Measurements from ENCODE around the gene DTYMK. TPM values are rescaled to one million over a fixed set of nuclear protein-coding genes. Genes with fewer than 3 reads are reported as not detected.
"Not testable (repeated sequence)": the region's sequence is repeated elsewhere in the genome, so short reads cannot be mapped to it uniquely, and the experiment has no call there.

The DTYMK gene, protein sequence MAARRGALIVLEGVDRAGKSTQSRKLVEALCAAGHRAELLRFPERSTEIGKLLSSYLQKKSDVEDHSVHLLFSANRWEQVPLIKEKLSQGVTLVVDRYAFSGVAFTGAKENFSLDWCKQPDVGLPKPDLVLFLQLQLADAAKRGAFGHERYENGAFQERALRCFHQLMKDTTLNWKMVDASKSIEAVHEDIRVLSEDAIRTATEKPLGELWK
- total RNA-seq (2014; rRNA removed; shearing (Covaris generic)), result 52.0 and 57.9 TPM in 2 replicates

- peak; percentile 96 for DNase-seq (ENCODE audit: low spot score)
- in situ Hi-C loops (cut with HindIII; ENCODE audit: low sequenced_read_pairs), result no loop called here
These were observed at the start of gene DTYMK for GRCh38 chr2:241686650-241687425. TSS of gene DTYMK (minus strand) at chr2:241686815. CDS start at chr2:241686783, 32 bp downstream.

- in situ Hi-C loops (cut with HindIII; ENCODE audit: low sequenced_read_pairs), result no loop called here
- no peak for DNase-seq (ENCODE audit: low spot score)
These were observed 49.5 kb upstream of the DTYMK start for GRCh38 chr2:241736111-241736510.

GRCh38 chr2:241734467-241735208, 48.0 kb upstream of the DTYMK start, which contains the start of gene D2HGDH:
TSS of gene D2HGDH (plus strand) at chr2:241734630. CDS start at chr2:241735225, 595 bp downstream.
- peak; percentile 90 for DNase-seq (ENCODE audit: low spot score)
- in situ Hi-C loops (cut with HindIII; ENCODE audit: low sequenced_read_pairs), result no loop called here

GRCh38 chr2:241734208-241734466, 47.5 kb upstream of the DTYMK start:
- in situ Hi-C loops (cut with HindIII; ENCODE audit: low sequenced_read_pairs), result no loop called here
- DNase-seq (ENCODE audit: low spot score), result no peak

DNA sequence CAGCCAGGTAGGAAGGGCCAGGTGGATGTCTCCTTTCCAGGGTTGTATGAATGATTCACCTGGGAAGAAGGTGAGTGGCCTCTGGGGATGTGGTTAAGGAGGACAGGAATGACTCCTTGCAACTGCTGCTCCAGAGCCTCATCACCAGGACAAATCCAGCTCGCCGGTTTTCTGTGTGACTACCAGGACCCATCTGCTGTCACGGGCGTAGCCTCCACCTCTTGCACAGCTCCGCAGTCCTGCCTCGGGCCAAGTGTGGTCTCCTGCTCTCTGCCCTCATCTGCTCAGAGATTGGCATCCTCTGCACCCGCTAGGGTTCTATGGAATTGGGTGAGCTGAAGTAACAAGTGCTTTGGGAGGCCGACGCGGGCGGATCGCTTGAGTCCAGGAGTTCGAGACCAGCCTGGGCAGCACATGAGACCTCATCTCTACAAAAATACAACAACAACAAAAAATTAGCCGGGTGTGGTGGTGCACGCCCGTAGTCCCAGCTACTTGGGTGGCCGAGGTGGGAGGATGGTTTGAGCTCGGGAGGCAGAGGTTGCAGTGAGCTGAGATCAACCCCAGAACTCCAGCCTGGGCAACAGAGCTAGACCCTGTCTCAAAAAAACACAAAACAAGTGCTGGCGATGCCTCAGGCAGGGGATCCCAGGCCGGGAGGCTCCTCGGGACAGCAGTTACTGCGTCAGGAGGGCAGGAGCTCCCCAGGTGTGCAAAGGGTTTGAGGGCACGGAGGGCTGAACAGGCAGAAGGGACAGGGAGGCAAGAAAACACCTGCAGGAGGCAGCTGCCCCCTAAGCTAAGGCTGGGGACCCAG, 47.0 kb upstream of the DTYMK start:
- DNase-seq (ENCODE audit: low spot score), result peak; percentile 10
- in situ Hi-C loops (cut with HindIII; ENCODE audit: low sequenced_read_pairs), result no loop called here

DNA sequence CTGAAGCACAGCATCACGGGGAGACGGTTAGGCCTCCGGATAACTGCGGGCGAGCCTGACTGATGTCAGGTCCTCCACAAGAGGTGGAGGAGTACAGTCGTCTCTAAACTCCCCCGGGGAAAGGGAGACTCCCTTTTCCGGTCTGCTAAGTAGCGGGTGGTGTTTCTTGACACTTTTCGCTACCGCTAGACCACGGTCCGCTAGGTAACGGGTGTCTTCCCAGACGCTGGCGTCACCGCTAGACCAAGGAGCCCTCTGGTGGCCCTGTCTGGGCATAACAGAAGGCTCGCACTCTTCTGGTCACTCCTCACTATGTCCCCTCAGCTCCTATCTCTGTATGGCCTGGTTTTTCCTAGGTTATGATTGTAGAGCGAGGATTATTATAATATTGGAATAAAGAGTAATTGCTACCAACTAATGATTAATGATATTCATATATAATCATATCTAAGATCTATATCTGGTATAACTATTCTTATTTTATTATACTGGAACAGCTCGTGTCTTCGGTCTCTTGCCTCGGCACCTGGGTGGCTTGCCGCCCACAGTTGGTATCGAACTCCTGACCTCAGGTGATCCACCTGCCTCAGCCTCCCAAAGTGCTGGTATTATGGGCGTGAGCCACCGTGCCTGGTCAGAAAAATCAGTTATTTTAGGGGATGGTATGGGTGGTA, 46.0 kb upstream of the DTYMK start:
- in situ Hi-C loops (cut with HindIII; ENCODE audit: low sequenced_read_pairs), result not testable (repeated sequence)

DNA sequence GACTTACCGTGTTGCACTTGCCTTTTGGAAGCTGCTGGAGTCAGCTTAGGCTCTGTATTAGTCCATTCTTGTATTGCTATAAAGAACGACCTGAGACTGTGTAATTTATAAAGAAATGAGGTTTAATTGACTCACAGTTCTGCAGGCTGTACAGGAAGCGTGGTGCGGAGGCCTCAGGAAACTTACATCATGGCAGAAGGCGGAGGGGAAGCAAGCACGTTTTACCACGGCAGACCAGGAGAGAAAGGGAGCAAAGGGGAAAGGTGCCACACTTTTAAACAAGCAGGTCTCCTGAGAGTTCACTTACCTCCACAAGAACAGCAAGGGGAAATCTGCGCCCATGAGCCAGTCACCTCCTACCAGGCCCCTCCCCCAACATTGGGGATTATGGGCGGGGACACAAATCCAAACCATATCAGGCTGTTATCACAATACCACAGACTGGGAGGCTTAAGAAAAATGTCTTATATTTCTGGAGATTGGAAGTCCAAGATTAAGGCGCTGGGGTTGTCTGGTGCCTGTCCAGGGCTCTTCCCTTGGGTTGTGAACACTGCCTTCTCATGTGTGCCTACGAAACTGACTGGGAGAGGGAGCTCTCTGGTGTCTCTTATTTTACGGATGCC, 44.2 kb upstream of the DTYMK start:
- DNase-seq (ENCODE audit: low spot score), result no peak
- in situ Hi-C loops (cut with HindIII; ENCODE audit: low sequenced_read_pairs), result no loop called here

More for the DNA sequence above, 46.0 kb upstream of the DTYMK start:
- peak; percentile 74 for DNase-seq (ENCODE audit: low spot score)

DNA sequence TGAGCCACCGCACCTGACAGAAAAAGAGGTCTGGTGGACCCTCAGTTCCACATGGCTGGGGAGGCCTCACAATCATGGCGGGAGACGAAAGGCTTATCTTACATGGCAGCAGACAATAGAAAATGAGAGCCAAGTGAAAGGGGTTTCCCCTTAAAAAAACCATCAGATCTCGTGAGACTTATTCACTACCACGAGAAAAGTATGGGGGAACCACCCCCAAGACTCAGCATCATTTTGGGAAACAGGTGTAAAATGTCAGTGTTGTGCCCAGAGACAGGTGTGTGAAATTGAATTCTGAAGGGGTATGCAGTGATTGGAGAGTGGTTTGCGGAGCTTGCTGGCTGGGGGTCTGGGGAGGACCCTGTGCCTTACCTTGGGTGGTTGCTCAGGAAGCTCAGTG, 43.3 kb upstream of the DTYMK start:
- in situ Hi-C loops (cut with HindIII; ENCODE audit: low sequenced_read_pairs), result no loop called here
- no peak for DNase-seq (ENCODE audit: low spot score)

DNA sequence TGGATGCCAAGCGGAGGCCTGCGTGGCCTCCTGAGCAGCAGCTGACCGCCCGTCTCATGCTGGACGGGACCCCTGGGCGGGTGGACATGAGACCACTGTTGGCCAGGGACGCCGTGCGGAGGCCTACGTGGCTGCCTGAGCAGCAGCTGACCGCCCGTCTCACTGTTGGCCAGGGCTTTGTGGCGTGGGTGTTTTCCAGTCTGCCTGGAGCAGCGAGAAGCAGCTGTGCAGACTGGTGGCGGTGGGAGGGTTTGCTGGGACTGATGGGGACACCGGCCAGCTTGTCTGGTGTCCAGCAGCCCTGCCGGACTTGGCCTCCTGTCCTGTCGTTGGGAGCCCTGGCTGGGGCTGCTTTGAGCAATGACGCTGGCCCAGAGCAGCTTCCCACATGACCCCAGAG, 42.0 kb upstream of the DTYMK start:
- in situ Hi-C loops (cut with HindIII; ENCODE audit: low sequenced_read_pairs), result no loop called here
- peak; percentile 4 for DNase-seq (ENCODE audit: low spot score)

DNA sequence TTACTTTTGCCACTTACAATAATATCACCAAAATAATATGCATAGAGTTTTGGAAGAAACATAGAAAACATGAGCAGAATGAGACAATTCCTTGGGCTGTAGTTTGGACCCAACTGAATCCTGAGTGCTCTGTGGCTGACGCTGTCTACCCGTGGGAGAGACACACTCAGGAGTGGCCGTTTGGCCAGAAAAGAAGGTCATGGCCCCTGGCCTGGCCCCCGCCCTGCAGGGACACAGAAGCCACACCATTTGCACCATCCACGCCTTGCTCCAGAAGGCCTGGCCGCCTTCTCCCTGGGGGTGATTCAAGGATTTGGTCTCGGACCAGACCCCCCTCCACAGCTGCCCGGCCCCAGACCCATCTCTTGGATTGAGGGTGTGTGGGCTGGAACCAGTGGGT, 41.4 kb upstream of the DTYMK start:
- in situ Hi-C loops (cut with HindIII; ENCODE audit: low sequenced_read_pairs), result no loop called here
- DNase-seq (ENCODE audit: low spot score), result no peak

DNA sequence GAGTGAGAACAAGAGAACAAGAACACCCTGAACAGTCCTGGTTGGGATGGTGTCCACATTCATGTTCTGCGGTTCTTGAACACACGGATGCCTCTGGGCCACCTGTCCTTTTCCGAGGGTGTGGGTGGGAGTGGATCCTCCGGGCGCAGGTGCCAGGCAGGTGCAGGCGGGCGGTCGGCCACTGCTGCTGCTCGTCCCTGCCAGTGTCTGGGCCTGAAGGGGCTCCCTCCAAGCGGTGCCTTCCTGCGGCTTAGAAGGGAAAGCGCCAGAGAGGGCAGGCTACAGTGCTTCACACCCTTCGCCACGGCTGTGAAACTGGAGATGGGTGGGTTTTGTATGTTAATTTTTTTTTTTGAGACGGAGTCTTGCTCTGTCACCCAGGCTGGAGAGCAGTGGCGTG, 39.8 kb upstream of the DTYMK start:
- DNase-seq (ENCODE audit: low spot score), result no peak
- in situ Hi-C loops (cut with HindIII; ENCODE audit: low sequenced_read_pairs), result no loop called here

DNA sequence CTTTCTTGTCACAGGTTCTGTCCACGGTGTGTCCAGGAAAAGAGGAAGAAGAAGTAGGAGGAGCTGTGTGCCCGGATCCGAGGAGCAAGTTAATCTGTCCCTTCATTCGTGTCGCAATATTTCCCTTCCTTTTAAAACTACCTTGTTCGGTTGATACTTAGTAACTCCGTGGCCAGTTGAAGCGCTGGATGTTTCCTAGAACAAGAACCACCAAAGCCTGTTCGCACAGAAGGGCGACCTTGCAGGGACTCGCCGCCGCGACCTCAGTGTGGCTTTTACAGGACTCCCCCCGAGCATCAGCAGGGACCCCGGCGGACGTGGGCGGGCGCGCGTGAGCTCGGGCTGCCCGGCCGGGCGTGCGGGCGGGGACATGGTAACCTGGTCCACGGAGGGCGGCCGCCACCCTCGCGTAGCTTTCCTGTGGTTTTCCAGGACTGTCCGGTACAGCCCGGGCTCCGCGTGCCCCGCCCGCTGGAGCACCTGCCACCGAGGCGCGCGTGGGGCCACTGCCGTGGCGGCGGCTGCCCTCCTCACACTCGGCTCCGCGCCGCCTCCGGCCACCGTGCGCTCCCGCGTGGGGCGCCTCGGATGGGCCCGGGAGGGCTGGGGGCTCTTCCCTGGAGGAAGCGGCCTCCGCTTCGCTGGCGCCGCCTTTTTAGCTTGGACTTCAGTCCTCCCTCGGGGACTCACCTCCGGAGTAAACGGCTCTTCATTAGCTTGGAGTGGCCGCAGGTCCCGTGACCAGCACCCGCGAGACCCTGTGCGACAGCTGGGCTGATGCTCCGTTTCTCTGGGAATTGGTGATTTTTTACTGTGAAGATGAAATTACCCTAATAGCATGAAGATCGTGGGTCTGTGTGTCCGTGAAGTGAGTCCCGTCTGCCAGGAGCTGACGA, 38.6 kb upstream of the DTYMK start:
- in situ Hi-C loops (cut with HindIII; ENCODE audit: low sequenced_read_pairs), result no loop called here
- DNase-seq (ENCODE audit: low spot score), result no peak

DNA sequence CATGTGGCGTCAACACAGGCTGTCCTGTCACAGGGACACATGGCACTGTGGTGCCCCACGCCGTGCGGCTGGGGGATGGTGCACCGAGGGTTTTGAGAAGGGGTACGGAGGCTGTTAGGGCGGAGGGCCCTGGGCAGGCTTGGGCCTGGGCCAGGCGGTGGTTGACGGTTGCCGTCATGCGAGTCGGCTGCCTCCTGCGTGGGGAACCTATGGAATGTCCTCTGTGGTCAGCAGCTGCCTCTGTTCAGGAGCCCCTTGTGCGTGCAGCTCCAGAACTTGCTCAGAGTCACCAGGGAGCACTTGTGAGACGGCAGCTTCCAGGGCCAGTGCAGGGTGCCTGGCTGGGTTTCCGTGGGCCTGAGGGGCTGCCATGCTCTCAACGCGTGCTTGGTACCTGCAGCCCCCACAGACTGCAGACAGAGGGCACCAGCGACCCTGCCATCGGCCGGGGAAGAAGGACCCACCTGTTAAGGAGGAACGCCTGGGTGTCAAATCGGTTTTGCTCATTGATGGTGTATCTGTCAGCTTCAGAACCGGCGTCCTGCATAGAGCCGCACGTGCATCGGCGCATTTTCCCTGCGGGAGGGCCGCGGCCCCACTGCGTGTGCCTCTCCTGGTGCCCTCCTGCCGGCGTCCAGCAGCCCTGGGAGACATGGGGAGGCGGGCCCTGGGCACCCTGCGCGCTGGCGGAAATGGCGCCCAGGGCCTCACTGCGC, 37.8 kb upstream of the DTYMK start:
- in situ Hi-C loops (cut with HindIII; ENCODE audit: low sequenced_read_pairs), result no loop called here
- DNase-seq (ENCODE audit: low spot score), result no peak

DNA sequence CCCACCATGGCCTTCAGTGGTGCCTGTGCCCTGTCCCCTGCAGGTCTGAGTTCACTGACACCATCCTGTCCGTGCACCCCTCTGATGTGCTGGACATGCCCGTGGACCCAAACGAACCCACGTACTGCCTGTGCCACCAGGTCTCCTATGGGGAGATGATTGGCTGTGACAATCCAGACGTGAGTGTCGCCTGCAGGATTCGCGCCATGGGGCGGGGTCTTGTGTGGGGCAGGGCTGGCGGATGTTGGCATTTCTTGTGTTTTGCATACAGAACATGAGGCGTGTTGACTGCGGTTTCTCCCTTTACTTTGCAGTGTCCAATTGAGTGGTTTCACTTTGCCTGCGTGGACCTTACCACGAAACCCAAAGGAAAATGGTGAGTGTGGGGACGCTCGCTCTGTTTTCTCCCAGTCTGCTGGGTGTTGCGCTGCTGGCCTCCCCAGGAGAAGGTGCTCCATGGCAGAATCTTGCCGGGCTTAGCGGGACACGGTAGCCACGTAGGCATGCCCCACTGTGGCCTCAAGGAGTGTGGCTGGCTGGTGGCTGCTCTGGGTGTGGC, 36.4 kb upstream of the DTYMK start:
- no peak for DNase-seq (ENCODE audit: low spot score)
- in situ Hi-C loops (cut with HindIII; ENCODE audit: low sequenced_read_pairs), result no loop called here

DNA sequence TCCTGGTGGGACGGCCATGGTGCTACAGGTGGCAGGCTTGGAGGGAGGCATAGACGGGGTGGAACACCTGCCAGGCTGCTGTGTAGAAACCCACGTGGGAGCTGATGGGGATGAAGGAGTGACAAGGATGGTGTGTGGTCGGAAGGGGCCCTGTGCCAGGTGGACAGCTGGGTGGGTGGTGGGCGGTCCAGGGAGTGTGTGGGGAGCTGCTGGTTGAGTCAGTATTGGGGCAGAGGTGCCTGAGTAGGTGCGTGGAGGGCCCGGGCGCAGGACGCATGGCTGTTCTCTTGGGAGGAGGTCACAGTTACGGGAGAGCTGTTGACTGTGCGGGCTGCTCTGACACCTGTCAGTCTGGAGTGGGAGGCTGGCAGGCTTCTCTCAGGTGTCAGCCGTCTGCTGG, 35.2 kb upstream of the DTYMK start:
- no peak for DNase-seq (ENCODE audit: low spot score)
- in situ Hi-C loops (cut with HindIII; ENCODE audit: low sequenced_read_pairs), result no loop called here

DNA sequence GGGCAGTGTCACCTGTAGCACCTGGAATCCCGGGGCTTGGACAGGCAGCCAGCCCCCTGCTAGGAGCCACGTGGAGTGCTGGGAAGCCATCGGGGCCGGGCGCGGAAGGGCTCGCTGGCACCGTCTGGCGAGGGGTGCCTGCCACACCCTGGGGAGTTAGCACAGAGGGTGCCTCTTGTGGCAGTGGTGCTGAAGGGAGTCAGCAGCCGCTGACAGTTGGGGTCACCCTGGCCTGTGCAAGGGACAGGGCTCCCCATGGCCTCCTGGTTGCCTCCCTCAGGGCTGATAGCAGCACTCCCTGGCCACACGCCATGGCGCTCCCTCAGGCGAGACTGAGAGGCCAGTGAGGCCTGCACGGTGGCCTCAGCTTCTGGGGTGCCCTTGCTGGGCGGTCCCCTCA, 33.9 kb upstream of the DTYMK start:
- DNase-seq (ENCODE audit: low spot score), result no peak
- in situ Hi-C loops (cut with HindIII; ENCODE audit: low sequenced_read_pairs), result no loop called here

DNA sequence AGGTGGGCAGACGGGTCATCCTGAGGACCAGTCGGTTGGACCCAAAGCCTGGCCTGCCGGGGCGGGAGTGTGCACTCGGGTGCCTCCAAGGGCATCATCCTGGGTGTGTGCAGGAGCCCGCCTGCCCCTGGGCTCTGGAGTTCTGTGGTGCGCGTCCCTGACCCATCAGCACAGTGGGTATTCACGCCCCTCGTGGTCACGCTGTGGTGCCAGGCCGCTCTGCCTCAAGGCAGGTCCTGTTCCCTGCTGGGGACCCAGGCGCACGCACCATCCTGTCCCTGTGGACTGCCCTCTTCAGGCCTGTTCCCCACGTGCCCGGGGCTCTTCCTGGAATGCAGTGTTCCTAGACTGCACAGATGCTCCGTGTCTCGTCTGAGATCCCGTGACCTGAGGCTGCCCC, 33.5 kb upstream of the DTYMK start:
- in situ Hi-C loops (cut with HindIII; ENCODE audit: low sequenced_read_pairs), result no loop called here
- DNase-seq (ENCODE audit: low spot score), result no peak

Data from G401 (cell line).